GM21528 (cell line): Measurements from ENCODE around the gene PDLIM5.
"Not testable (repeated sequence)": the region's sequence is repeated elsewhere in the genome, so short reads cannot be mapped to it uniquely, and the experiment has no call there.

ENCODE experiments used
- ATAC-seq: cut with Tn5 transposase; IDR thresholded peaks from one replicate; pipeline ENCODE4 v1.9.1; 2021; ENCODE audit warnings: mild to moderate bottlenecking, moderate library complexity; ENCODE audit not compliant: unreplicated experiment, low FRiP score

PDLIM5 gene

DNA sequence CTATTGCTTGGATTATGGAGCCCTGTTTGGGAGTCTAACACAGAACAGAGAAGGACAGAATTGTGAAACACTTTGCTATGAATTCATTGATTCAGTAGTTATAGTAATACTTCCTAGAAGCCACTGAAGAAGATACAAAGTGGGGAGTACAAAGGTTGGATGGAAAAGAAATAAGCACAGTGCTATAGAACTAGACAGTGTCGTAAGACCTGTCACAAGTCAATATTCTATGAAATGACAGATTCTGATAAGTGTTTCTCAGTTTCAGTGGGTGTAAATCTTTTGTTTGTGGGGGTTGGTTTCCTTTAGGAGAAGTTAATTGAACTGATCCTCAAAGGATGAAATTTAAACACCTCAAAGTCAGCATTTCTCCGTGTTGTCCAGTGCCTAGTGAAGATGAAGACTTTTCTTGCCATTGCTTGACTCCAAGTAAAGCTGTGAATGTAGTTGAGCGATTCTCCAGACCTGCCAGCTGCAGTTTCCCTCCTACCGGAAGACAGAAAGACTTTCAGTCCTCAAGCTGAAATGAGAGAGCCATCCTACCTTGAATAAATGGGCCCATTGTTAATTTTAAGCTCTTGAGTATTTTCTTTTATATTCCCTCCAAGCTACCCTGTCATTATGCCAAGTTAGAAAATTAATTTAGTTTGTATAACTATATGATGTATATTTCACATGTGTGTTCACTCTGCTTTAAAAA is 7.9 kb downstream of the PDLIM5 start:
- ATAC-seq: no peak

DNA sequence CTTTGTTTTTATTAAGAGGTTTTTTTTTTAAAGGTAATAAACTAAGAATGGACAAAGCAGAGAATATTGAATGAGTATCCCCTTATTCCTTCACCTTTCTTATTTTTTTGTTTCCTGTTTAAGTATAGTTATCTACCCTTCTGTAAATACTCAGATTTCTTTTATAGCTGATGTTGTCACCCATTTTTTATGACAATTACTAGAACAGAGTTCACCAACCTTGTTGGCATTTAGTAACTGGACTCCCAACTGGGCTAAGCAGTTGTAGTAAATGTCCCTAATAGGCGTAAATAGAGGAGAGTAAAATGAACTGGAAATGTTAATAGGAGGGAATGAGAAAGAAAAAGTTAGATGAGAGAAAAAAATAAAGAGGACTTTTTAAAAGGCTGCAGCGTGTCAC is 9.8 kb downstream of the PDLIM5 start:
- ATAC-seq: no peak

DNA sequence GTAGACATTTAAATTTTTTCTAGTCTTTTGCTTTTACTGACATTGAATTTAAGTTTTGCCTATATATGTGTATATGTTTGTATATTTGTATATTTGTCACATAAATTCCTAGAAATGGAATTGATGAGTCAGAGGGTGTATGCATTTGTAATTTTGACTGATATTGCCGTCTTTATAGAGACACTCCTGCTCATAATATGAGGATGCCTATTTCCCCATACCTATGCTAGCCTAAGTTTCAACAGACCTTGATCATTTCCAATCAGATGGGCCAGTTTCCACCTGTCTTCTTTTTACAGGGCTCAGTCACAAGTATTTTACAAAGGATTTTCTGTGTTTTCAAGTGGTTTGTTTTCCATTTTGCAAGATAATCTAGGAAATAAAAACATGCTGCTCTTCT is 10.8 kb downstream of the PDLIM5 start:
- no peak for ATAC-seq

DNA sequence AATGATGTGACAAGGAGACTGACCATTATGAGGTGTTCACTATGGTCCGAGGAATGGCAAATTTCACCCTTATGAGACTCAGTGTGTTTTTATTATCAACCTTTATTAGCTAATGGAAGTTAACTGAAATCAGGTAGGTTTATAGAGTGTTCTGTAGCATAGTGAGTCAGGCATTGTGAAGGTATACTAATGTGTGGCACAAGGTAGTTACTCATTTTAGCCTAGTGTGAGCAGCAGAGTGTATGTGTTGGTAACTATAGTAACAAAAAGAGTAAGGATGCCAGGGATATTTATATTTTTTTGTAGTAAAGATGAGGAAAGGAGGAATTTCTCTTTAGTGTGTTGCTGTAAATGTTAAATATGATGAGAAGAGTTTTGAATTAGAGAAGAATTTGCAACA is 12.0 kb downstream of the PDLIM5 start:
- ATAC-seq: no peak

DNA sequence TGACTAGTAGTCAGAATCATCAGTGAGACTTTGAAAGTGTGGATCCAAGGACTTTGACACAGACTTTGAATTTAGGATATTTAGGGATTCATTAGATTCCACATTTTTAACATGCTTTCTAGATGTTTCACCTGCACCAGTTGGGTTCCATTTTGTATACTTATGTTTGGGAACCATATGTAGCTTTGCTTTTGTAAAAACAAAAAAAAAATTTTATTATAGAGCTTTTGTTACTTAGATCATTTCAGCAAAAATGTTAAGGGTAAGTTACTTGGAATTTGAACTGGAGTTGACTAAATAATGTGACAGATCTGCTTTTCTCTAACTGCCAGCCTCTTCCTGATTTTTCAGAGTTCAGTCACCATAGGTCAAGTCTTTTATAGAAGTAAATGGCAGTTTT is 14.6 kb downstream of the PDLIM5 start:
- ATAC-seq: no peak

DNA sequence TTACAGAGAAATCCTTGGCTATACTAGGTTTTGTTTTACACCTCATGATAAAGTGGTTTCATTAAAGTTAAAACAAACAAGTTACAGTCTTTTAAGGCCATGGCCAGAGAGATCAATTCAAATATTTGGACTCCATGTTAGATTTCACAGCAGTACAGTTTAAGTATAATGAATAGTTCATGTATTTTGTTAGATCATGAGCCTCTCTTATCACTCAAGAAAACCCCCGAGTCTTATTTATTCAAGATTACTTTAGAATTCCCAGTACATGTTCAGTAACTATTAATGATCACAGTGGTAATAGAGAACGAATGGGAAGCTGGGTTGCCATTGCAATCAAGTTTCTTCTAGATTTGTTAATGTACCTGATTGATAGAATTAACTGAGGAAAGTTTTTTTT is 15.2 kb downstream of the PDLIM5 start:
- no peak for ATAC-seq

DNA sequence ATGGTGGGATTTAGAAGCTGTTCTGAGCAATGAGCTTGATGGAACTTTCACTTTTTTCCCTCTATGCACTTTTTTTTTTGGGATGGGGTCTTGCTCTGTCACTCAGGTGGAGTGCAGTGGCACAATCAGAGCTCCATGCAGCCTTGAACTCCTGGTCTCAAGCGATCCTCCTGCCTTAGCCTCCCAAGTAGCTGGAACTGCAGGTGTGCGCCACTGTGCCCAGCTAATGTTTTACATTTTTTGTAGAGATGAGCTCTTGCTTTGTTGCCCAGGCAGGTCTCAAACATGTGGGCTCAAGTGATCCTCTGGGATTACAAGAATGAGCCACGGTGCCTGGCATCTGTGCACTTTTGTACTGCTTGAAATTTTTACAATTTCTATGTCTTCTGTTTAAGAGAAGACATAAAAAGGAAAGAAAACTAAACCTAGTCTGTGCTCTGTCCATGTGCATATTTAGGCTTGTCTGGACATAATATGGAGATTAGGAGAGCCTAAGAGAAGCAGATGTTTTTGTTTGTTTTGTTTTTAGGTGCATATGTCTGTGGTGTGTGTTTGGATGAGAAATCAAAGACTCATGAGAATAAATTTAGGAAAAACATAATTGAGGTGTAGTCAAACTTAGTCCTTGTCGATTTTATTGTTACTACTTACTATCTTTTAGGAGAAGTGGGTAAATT is 16.5 kb downstream of the PDLIM5 start:
- ATAC-seq: no peak

DNA sequence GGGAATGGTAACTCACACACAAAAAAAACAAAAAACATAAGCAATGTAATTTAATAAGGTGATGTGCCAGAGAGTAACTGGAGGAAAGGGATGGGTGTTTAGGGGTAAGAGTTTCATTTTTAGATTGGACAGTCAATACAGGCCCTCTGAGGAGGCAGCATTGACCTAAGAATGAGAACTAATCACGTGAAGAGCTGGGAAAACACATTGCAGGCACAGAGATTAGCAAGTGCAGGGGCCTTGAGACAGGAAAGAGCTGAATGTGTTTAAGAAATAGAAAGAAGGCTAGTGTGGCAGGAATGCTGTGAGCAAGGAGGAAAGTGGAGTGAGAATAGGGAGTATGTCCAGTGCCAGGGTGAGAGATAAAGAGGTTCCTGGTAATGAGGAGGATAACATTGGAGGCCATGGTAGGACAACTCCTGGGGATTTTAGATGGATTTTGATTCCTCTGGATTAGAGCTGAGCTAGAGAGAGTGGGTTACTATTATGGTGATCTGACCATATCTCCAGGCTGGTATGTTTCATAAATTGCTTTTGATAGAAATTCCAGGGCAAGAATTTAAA is 17.6 kb downstream of the PDLIM5 start:
- no peak for ATAC-seq

DNA sequence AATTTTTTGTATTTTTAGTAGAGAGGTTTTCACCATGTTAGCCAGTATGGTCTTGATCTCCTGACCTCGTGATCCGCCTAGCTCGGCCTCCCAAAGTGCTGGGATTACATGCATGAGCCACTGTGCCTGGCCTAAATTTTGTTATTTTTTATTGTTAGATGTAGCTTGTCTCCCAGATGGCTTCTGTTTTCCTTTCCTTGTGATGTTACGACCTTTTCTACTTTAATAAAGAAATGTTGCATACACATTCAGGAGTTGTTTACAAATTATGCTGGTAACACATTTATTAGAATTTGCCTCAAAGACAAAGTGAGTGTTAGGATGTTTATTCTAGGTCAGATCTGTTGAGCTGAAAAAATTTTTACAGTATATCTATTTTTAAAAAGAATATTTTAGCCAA is 18.4 kb downstream of the PDLIM5 start:
- ATAC-seq: no peak

DNA sequence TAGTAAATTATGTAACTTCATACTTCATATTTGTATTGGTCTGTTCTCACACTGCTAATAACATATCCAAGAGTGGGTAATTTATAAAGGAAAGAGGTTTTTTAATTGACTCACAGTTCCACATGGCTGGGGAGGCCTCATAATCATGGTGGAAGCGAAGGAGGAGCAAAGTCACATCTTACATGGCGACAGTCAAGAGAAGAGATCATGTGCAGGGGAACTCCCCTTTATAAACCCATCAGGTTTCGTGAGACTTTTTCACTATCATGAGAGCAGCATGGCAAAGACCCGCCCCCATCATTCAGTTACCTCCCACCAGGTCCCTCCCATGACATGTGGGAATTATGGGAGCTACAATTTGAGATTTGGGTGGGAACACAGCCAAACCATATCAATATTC is 19.0 kb downstream of the PDLIM5 start:
- not testable (repeated sequence) for ATAC-seq

DNA sequence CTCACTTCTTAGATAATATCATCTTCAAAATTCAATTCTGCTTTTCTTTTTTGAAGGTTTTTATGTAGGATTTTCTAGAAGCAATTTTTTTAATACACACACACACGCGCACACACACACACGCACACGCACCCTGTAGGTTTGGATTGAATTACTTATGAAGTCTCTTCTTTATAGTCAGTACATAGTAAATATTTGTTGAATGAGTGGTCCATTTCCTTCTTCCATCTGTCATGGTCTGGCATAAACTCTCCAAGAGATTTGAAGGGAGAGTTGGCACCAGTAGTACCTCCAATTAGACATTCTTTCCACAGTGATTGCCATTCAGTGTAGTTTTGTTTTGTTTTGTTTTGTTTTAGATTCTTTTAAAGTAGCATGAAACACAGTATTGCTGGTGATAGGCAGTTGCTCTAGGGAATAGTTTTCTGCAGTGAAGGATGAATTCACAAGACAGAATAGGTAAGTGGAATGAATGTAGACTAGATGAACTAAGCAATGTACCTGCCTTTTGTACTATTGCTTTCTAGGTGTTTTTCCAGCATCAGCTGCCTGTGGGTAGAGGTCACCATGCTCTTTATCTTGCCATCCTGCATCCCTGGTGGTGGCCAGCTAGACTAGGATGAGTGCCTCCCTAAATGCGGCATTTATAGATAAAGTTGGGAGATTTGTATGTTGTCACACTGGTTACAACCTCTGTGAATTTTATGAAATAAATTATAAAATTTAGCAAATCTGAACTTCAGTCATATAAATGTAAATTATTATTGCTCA is 20.5 kb downstream of the PDLIM5 start:
- ATAC-seq: no peak

DNA sequence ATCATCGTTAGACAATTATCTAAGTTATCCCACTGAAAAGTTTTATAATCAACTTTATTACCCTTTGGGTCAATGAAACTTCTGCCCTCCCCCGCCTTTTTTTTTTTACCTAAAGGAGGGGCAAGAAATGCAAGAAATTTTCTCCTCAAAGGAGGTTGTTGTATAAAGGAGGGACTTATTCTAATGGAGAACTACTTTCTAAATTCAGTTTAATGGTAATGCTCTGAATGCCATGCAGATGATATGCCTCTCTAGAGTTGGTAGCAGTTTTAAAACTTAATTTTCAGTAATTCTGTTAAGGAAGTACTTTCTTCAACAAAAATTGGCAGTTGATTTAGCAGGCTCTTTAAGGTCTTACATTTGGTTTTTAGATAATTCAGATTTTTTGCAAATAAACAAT is 23.3 kb downstream of the PDLIM5 start:
- no peak for ATAC-seq

DNA sequence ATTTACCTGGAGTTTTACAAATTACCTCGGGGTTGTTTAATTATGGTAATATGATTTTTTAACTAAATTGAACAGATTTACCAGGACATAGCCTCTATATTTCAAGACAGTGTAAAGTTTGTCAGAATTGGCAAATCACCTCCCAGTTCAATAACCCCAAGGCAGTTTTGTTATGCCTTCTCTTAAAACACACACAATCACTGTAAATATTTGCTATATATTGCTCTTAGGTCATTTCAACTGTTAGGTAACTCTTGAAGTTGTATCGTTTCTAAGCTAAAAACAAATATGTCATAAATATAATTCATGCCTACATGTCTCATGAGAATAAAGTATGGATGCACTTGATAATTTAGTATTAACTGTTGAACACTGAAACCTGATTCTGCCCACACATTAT is 24.1 kb downstream of the PDLIM5 start:
- no peak for ATAC-seq

DNA sequence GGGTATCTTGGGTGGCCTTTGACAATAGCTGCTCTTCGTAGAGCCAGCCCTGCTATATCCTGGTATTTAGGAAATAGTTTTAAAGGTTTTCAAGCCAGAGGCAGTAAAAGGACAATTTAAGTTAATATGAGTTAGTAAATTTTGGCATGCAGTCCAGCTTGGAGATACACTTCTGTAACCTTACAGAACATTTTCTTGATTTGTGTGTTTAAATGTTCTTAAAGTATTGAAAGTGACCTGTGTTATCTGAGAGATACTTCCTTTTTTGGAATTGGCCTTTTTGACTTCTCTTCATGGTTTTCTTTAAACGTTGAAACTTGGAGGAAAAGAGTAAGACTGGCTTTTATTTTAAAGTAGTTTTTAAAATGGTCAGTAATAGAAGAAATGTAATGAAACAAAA is 25.5 kb downstream of the PDLIM5 start:
- ATAC-seq: no peak

DNA sequence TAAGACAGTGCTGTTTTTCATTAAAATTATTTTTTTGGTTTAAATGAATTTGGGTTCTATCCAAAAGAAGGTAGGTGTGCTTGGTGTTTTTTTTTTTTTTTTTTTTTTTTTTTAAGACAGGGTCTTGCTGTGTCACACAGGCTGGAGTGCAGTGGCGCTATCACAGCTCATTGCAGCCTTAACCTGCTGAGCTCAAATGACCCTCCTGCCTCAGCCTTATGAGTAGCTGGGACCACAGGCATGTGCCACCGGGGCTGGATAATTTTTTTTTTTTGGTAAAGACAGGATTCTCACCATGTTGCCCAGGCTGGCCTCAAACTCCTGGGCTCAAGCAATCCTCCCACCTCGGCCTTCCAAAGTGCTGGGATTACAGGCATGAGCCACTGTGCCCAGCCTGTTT is 27.1 kb downstream of the PDLIM5 start:
- not testable (repeated sequence) for ATAC-seq

DNA sequence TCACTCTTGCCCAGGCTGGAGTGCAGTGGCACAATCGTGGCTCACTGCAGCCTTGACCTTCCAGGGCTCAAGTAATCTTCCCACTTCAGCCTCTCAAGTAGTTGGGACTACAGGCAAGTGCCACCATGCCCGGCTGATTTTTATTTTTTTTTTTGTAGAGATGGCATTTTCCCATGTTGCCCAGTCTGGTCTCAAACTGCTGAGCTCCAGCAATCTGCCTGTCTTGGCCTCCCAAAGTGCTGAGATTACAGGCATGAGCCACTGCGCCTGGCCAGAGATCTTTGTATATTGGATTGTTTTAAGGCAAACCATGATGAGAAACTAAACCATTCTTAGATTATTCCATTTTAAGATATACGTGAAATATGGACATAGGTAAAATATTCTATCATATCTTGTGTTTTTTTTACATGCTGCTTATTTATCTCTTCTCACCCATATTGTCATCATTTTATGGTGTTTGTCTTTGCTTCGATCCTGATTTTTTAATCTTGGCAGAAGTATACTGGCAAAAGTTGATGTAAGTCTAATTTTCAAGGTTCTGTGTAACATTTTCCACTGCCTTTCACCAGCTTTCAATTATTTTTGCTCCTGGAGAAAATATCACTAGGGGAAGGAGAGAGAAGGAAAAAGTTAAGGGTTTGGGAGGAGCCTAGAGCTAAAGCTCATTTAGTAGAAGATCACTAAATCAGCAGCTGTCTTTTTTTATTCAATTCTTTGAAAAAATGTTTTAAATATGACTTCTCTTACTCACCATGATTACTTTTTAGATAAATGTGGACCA is 27.8 kb downstream of the PDLIM5 start:
- ATAC-seq: no peak

DNA sequence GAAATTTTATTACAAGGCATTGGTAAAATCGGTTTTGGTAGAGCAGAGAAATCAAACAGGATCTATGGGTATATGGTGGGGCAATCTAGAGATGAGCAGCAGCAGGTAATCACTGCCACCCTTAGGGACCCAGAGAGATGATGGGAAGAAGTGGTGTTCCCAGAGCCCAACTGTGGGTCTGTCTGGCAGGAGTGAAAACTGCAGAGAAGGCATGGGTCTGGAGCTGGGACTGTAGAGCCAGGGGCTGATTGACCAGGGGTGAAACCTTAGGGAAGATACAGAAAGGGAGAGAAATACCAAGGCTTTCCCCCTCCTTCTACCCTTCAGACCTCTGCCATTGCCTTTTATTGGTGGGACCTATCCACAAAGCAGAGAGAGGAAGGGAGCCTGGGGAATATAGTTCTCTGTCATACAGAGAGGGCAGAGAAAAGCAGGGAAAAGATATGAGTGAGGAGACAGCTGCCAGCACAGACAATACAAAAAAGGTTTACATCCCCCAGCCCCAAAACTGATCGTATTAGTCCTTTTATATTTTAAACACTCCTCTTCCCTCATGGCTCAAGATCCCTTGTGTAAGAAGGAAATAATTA is 28.7 kb downstream of the PDLIM5 start:
- ATAC-seq: no peak

DNA sequence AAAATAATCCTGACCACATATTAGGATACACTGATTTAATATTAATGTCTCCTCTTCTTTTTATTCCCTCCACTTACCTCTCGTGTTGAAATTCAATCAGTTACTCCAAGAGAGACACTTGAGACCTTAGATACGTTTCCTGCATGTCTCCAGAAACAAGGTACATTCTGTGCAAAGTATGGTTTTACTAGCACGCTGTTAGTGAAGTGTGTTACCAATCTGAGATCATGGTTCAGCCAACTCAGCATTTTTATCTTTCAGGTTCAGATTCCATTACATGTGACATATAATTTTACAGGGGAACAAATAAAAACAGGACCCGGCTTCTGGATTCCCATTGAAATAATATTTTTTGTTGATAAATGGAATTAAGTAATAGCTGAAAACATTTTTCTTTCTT is 32.2 kb downstream of the PDLIM5 start:
- no peak for ATAC-seq

DNA sequence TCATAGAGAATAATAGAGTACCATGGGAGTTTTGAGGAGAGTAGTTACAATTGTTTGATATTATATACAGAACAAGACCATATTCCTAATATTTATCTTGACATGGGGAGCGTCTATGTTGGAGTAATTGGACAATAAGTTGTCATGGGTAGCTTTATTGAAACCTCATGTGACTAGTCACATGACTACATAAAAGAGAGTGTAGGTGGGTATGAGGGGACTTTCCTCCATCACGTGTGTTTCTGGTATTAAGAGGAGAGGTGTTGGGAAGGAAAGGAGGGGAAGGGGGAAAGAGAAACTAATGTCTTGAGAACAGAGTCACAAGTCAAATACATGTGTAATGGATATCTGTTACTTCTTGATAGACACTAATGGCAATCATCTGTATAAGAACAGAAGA is 33.1 kb downstream of the PDLIM5 start:
- no peak for ATAC-seq

DNA sequence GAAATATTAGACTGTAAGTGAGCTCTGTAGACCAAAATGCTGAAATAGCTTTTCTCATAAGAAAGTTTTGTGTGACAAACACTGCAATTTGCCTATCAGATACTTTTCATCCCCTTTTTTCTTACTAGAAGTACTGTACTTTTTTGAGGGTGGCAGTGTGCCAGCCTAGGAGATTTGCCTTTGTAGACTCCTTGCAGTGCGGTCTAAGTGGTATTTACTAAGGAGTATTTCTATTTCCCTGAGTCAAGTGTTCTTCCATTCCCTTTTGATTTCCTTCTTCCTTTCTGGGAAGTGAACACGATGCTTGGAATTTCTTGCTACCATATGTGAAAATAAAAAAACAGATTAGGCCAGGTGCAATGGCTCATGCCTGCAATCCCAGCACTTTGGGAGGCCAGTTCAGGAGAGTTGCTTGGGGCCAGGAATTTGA is 34.6 kb downstream of the PDLIM5 start:
- ATAC-seq: no peak
